K562 (cell line): ENCODE measurements around the gene CLCN2. TPM values are rescaled to one million over a fixed set of nuclear protein-coding genes. Genes with fewer than 3 reads are reported as not detected.

Experiments
- DMBX1 ChIP-seq: fragments of 250-450 bp; sonication (Bioruptor Pico); IDR thresholded peaks from 2 replicates; pipeline ENCODE4 v1.8.0; 2022; ENCODE audit warnings: inconsistent platforms, mild to moderate bottlenecking, moderate library complexity, borderline replicate concordance
- ELK1 ChIP-seq: sonication (generic); formaldehyde crosslinking; IDR thresholded peaks from 2 replicates; pipeline ENCODE4 v1.8.1; 2022; ENCODE audit warnings: missing genetic modification reagents
- FOXP4 ChIP-seq: sonication (generic); formaldehyde crosslinking; IDR thresholded peaks from 2 replicates; pipeline ENCODE4 v1.8.0; 2022; ENCODE audit warnings: mild to moderate bottlenecking, missing genetic modification reagents, borderline replicate concordance
- HDAC6 ChIP-seq: IDR thresholded peaks from 2 replicates; pipeline ENCODE4 v1.6.1; 2012; ENCODE audit warnings: low read depth, mild to moderate bottlenecking, control low read depth, inconsistent platforms, low read length, moderate library complexity
- HMBOX1 ChIP-seq: sonication (generic); IDR thresholded peaks from 2 replicates; pipeline ENCODE4 v1.6.1; 2016
- HMG20B ChIP-seq: fragments of 250-450 bp; sonication (Bioruptor Pico); IDR thresholded peaks from 2 replicates; pipeline ENCODE4 v1.5.0; 2021; ENCODE audit warnings: mild to moderate bottlenecking
- LARP7 ChIP-seq: fragments of 450-650 bp; IDR thresholded peaks from 2 replicates; pipeline ENCODE4 v1.6.1; 2016
- MED1 ChIP-seq: sonication (generic); formaldehyde crosslinking; IDR thresholded peaks from 2 replicates; pipeline ENCODE4 v1.8.1; 2023; ENCODE audit warnings: missing genetic modification reagents, borderline replicate concordance
- NCOA6 ChIP-seq: fragments of 450-650 bp; IDR thresholded peaks from 2 replicates; pipeline ENCODE4 v1.6.1; 2017; ENCODE audit warnings: mild to moderate bottlenecking
- NCOR1 ChIP-seq: fragments of 450-650 bp; IDR thresholded peaks from 2 replicates; pipeline ENCODE4 v1.6.1; 2016; ENCODE audit warnings: mild to moderate bottlenecking, moderate library complexity
- NR0B1 ChIP-seq: fragments of 450-650 bp; IDR thresholded peaks from one replicate; pipeline ENCODE4 v1.6.1; 2018; ENCODE audit warnings: mild to moderate bottlenecking, moderate library complexity; ENCODE audit not compliant: partially characterized antibody
- RBM25 ChIP-seq: fragments of 200-400 bp; formaldehyde crosslinking; IDR thresholded peaks from 2 replicates; pipeline ENCODE4 v1.6.1; 2018; ENCODE audit warnings: low read length, low read depth, moderate library complexity; ENCODE audit not compliant: severe bottlenecking
- SNAPC5 ChIP-seq: fragments of 250-450 bp; sonication (Bioruptor Pico); IDR thresholded peaks from 2 replicates; pipeline ENCODE4 v1.8.0; 2021; ENCODE audit warnings: moderate library complexity, mild to moderate bottlenecking, inconsistent platforms
- USF1 ChIP-seq: sonication (generic); formaldehyde crosslinking; IDR thresholded peaks from 2 replicates; pipeline ENCODE4 v1.9.0; 2022; ENCODE audit warnings: mild to moderate bottlenecking, missing genetic modification reagents
- ZNF165 ChIP-seq: fragments of 250-450 bp; sonication (Bioruptor Pico); IDR thresholded peaks from 2 replicates; pipeline ENCODE4 v1.4.0; 2020; ENCODE audit warnings: borderline replicate concordance
- ZNF197 ChIP-seq: fragments of 200-800 bp; sonication (Bioruptor generic); IDR thresholded peaks from 2 replicates; pipeline ENCODE4 v1.6.1; 2016; ENCODE audit warnings: low read depth, missing genetic modification characterization, missing compliant biosample characterization
- ZNF212 ChIP-seq: fragments of 450-650 bp; formaldehyde crosslinking; IDR thresholded peaks from 2 replicates; pipeline ENCODE4 v1.4.0; 2020; ENCODE audit warnings: mild to moderate bottlenecking
- ZNF512 ChIP-seq: IDR thresholded peaks from 2 replicates; pipeline ENCODE4 v1.6.1; 2016; ENCODE audit warnings: missing genetic modification characterization, missing compliant biosample characterization
- ZNF785 ChIP-seq: fragments of 250-450 bp; sonication (Bioruptor Pico); IDR thresholded peaks from 2 replicates; pipeline ENCODE4 v1.4.0; 2020; ENCODE audit warnings: mild to moderate bottlenecking
- ZSCAN32 ChIP-seq: fragments of 450-650 bp; formaldehyde crosslinking; IDR thresholded peaks from 2 replicates; pipeline ENCODE4 v1.4.0; 2020; ENCODE audit warnings: mild to moderate bottlenecking, moderate library complexity
- polyA plus RNA-seq, 8 experiments: library from polyadenylated mRNA; depleted of rRNA in 4 of 8; stranded (reverse) in 5 of 8; unstranded in 3 of 8; fragments of >200 nt; fragmentation: Nextera tagmentation in 2 of 8; fragmentation: Illumina TruSeq in 1 of 8; extraction: Ambion mirVana in 2 of 8; extraction: Trizol in 1 of 8; gene quantifications; 2 replicates each; pipeline versions ENCODE4 v1.2.1 to v1.2.3, GENCODE V29; 2011 to 2014; ENCODE audit warnings: inconsistent platforms in 1 of 8, missing spikeins in 1 of 8
- total RNA-seq, 7 experiments: library from RNA; depleted of rRNA in 6 of 7; stranded (reverse); fragments of >200 nt in 6 of 7; fragmentation: Illumina TruSeq in 2 of 7; extraction: Trizol in 2 of 7; gene quantifications; 2 replicates each; pipeline versions ENCODE4 v1.2.1 to v1.2.3, GENCODE V29; 2011 to 2021; ENCODE audit warnings: low replicate concordance in 1 of 7

Gene CLCN2
- total and polyA plus RNA-seq, 9 of the 15 experiments (the other 6 are each of a cell fraction or from before 2014, with no cell fraction given) = 0.10 to 14.0 (median 6.9) TPM

GRCh38 chr3:184362668-184363546, 1.5 kb upstream of the CLCN2 start (continued):
- TF ChIP-seq ZNF512 (tag) (no peak), ZNF165 (CRISPR knock-in tag) (no peak), LARP7 (no peak), NCOR1 (no peak), HDAC6 (no peak), NR0B1 (no peak), RBM25 (no peak), DMBX1 (CRISPR knock-in tag) (peak; percentile 25; the same call in 1 of the 2 replicates), HMG20B (no peak), NCOA6 (no peak), USF1 (CRISPR knock-in tag) (no peak; the same call in 1 of the 2 replicates), ELK1 (CRISPR knock-in tag) (no peak), HMBOX1 (no peak), ZNF785 (CRISPR knock-in tag) (no peak), ZNF197 (CRISPR knock-in tag) (no peak), MED1 (CRISPR knock-in tag) (no peak), ZSCAN32 (no peak), ZNF212 (CRISPR knock-in tag) (no peak), SNAPC5 (CRISPR knock-in tag) (no peak), FOXP4 (CRISPR knock-in tag) (peak; percentile 40; the same call in 1 of the 2 replicates)
